ENCODE measurements around the gene XRCC6. TPM values are rescaled to one million over a fixed set of nuclear protein-coding genes. Genes with fewer than 3 reads are reported as not detected.
"Not testable (repeated sequence)": the region's sequence is repeated elsewhere in the genome, so short reads cannot be mapped to it uniquely, and the experiment has no call there.

The XRCC6 gene
- polyA plus RNA-seq, 3 donors: 82.5 to 158 (median 152) TPM

DNA sequence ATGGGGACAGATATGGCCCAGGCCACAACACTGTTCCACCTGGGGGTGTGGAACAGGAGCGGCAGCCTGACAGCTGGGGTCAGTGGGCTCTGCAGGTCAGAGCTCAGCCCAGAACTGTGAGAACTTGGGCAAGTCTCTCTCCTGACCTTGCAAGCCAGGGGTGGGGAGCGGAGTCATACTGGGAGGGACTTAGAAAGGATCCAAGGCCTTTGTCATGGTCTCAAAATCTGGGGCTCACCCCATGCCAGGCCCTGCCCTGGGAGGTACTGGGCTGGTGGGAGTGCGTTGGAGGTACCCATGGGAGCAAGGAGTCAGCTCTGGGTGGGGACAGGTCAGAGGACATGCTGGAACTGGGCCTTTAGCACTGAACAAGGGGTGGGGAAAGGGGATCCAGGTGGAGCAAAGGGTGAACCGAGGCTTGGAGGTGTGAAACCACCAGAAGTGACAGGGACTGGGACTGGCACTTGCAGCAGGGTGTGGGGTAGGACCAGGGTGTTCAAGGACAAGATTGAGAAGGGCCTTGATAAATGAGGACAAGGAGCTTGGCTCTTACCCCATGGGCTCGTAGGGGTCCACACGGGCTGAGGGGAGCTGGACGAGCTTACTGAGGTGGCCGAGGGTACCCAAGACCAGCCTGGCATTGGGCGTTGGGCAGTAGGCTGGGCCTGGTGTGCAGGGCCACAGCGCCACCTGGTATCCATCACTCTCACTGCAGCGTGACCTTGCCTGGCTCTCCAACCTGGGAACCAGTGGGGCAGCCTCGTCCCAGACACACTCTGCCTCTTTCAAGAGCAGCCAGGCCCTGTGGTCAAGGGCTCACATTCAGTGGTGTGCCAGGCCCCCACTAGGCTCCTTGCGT is 24.1 kb upstream of the XRCC6 start:
- WGBS, 3 donors: 36 to 56% (median 49%) methylated on average over 13 of the region's 13 CpGs
- no peak overlapping the region for H3K27ac ChIP-seq (ENCODE audit: low read depth, low read length)

DNA sequence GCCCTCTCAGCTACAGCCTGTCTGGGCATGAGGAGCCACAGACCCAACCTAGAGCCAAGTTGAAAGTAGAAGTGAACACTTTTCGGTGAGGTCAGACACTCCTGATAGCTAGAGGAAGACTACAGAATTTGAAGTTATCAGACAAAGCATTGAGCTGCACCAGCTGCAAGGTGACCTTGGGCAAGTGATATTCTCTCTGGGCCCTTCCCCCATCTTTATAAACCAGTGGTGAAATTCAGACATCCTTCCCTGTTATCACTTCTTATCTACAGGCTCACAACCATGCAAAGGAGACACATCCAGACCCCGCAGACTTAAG is 23.5 kb upstream of the XRCC6 start:
- H3K27ac ChIP-seq (ENCODE audit: low read depth, low read length): no peak overlapping the region
- 51 to 86% (median 82%) methylated on average over 2 of the region's 2 CpGs for WGBS, 3 donors

DNA sequence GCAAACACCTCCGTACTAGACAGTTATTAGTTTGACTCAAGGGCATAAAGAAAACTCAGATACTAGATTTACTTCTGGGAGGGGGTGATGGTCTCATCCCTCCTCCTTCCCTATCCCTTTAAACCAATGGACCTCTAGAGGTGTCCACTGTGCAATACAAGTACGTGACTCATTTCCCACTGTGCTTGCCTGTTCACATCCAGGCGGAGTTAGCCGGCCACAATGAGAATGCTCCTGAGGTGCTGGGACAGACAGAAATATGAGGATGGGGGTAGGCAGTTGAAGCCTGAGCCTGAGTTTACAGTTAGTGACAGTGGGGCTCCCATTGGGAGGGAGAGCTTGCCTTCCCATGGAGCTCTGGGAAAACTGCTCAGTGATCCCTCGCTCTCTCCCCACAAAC is 23.0 kb upstream of the XRCC6 start:
- WGBS, 3 donors: 83 to 92% (median 85%) methylated on average over 5 of the region's 5 CpGs
- H3K27ac ChIP-seq (ENCODE audit: low read depth, low read length): no peak overlapping the region

DNA sequence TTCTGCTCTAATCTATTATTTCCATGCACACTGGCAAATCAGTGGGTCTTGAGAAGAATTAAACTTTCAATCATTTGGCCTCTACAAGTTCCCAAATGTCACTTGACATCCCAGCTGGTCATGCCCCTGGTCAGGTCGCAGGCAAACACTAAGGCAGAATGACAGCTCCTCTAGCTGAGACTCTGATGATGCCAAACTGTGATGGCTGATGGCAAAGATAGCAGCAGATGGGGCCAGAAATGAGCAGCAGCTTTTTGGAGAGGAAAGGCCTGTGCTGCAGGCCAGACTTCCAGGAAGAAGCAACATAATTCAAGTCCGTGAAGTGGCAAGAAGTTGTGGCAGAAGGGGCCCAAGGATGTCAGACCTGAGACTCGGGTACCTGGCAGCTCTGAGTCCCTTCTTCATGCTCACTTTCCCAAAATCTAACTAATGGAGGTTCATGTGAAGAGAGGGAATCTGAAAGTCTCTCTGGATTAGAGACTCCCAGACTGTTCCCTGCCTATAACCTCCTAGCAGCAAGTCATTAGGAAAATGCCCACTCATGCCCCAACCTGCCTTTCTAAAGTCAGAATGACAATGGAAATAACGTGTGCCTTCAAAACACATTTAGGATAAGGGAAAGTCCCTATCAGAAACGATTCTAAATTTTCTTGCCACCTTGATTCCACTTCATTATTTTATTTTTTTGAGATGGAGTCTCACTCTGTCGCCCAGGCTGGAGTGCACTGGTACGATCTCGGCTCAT is 22.0 kb upstream of the XRCC6 start:
- H3K27ac ChIP-seq (ENCODE audit: low read depth, low read length): no peak overlapping the region
- WGBS, 3 donors: 87 to 90% (median 89%) methylated on average over 8 of the region's 8 CpGs

DNA sequence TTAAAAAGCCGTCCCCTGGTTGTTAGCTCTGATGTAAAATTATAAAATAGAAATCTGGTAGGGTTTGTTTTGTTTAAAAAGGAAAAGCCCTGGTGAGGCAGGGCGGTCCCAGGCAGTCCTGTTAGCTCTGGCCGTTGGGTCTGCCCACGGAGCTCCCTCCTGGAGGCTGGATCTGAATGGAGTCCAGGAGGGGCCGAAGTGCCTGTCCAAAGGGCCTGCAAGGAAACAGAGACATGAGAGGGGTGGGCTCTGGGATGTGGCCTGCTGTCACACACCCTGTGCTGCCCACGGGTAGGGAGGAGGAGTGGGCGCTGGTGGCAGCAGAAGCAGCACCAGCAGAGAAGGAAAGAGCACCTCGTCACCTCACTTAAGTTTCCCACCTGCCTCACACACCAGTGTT is 20.1 kb upstream of the XRCC6 start:
- 87 to 92% (median 92%) methylated on average over 8 of the region's 8 CpGs for WGBS, 3 donors
- no peak overlapping the region for H3K27ac ChIP-seq (ENCODE audit: low read depth, low read length)

DNA sequence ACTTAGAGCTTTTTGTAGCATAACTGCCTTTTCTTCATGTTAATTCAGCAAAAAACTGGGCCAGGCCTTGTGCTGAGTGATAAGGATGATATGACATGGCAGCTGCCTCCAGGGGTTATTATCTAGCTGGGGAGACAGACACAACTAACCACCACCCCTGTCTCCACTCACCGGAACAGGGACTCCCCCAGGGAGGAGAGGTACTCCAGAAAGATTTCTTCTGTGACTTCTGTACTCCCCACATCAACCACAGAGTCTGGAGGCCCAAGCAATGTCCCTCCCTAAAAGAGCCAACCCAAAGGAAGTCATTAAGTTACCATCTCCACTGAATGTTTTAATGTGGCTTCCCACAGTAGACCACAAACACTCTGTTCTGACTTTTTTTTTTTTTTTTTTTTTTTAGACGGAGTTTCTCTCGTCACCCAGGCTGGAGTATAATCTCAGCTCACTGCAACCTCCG is 17.2 kb upstream of the XRCC6 start:
- 59 to 87% (median 60%) methylated on average over 4 of the region's 4 CpGs for WGBS, 3 donors
- H3K27ac ChIP-seq (ENCODE audit: low read depth, low read length): no peak overlapping the region

DNA sequence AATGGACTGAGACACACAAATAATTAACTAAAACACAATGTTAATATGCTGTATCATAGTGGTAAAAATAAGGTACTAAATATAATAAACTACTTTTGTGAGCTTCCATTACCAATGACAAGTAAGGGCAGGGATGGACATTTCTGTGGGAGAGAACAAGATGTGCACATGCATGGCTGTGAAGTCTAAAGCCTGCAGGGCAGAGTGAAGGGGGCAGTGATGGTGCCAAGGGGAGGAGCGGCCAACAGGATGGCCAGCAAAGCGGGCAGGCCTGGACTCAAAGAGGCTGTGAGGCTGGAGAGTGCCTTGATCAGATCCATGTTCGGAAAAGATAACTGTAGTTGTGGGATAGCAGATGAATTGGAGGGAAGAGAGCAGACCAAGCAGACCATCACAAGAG is 12.7 kb upstream of the XRCC6 start:
- H3K27ac ChIP-seq (ENCODE audit: low read depth, low read length): no peak overlapping the region
- WGBS, 3 donors: 94 to 97% (median 96%) methylated on average over 3 of the region's 3 CpGs

DNA sequence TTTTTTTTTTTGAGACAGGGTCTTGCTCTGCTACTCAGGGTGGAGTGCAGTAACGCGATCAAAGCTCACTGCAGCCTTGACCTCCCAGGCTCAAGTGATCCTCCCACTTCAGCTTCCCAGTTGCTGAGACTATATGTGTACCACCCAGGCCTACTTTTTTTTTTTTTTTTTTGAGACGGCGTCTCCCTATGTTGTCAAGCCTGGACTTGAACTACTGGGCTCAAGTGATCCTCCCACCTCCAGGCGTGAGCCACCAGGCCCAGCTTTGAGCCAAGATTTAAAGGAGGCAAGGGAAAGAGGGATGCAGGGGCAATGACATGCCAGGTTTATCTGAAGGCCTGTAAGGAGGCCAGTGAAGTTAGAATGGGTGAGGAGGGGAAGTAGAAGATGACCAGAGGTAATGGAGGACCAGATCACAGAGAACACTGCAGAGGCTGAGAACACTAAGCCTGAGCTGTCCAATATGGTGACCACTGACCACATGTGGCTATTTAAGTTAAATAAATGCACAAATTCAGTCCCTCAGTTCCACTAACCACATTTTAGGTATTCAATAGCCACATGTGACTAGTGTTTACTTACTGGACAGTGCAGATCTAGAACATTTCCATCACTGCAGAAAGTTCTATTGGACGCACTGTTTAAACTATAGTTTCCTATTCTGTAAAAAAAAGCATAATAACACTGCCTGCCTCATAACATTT is 8.3 kb upstream of the XRCC6 start:
- no peak overlapping the region for H3K27ac ChIP-seq (ENCODE audit: low read depth, low read length)
- WGBS, 3 donors: 94 to 96% (median 96%) methylated on average over 6 of the region's 6 CpGs

DNA sequence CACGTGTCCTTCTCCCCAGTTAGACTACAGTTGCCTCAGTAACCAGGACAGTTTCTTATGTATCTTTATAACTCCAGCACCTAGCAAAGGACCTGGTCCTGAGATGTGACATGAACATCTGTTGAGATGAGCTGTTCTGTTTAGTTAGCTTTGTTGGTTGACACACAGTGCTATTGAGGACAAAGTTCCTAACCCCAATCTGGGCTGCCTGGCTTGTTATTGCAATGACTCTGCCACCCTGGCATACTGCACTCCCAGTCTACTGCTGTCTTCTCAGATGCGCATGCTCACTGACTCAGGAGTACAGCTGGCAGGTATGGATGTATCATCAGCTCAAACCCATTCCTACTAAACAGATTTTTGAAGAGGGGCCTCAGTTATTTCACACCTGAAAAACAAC is 7.6 kb upstream of the XRCC6 start:
- no peak overlapping the region for H3K27ac ChIP-seq (ENCODE audit: low read depth, low read length)
- WGBS, 3 donors: 93 to 94% (median 93%) methylated on average over 2 of the region's 2 CpGs

DNA sequence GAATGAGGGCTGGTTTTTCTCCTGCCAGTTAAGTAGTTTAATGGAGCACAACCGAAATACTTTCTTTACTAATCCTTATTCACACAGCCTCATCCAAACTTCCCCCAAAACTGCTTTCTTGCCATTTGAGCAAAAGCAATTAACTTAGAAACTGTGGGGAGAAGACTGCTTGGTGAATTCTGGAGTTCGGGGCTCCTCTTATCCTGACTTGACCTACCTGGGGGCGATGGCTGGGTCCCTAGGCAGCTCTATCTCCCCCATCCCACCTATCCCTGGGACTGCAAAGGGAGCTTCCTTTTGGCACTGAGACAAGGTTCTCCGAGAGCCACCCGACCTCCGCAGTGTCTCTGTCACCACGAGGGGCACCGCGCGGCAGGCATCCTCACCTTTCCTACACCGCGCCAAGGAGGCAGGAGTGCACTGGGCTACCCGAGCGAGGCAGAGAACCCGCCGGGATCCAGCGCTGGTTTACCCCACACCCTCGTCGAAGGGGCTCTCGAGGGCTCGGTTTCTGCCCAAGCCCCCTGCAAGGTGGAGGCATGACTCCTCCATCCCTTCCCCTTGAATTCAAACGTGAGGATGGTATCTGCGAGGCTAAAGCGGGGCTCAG is 1.0 kb upstream of the XRCC6 start:
- 1 to 3% (median 3%) methylated on average over 24 of the region's 24 CpGs for WGBS, 3 donors
- no peak overlapping the region for H3K27ac ChIP-seq (ENCODE audit: low read depth, low read length)

DNA sequence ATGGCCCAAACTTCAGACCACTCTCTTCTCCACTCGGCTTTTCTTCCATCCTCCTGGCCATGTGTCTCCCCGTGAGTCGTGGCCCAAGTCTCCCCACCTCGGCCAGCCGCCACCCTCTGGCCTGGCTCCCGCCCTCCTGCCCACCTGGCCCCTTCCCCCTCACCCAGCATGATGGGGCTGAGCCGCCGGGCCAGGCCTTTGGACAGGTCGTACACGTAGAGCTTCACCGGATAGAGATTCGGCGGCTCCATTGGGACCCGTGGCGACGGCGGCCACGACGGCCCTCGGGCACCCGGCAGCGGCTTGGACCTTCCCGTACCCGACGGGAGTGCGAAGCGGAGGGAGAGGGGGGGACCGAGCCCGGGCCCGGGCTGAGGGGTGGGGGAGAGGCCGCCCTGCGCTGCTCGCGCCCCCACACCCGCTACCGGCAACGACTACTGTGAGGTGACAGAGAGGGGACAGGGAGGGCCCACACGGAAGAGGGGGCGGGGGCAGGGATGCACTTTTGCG is 451 bp upstream of the XRCC6 start, which contains the start of gene DESI1:
Gene DESI1, minus strand, starts transcription at position 455 of the 510 bp plus-strand sequence. Its CDS starts 204 bp downstream, at position 251.
- peak within 1 kb of the TSS; percentile 70 for H3K27ac ChIP-seq (ENCODE audit: low read depth, low read length)
- WGBS, 3 donors: 0 to 1% (median 1%) methylated on average over 39 to 40 of the region's 40 CpGs

DNA sequence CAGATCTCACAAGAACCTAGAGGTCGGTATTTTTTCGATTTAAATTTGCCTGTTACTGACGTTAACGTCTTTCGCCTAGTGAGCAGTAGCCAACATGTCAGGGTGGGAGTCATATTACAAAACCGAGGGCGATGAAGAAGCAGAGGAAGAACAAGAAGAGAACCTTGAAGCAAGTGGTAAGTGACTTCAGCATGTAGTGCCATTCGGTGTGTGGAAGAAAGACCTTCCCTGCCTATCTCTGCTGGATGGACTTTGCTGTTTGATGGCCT is 750 bp downstream of the XRCC6 start:
- 2 to 5% (median 4%) methylated on average over 8 of the region's 8 CpGs for WGBS, 3 donors
- peak overlapping the region; percentile 23 for H3K27ac ChIP-seq (ENCODE audit: low read depth, low read length)

DNA sequence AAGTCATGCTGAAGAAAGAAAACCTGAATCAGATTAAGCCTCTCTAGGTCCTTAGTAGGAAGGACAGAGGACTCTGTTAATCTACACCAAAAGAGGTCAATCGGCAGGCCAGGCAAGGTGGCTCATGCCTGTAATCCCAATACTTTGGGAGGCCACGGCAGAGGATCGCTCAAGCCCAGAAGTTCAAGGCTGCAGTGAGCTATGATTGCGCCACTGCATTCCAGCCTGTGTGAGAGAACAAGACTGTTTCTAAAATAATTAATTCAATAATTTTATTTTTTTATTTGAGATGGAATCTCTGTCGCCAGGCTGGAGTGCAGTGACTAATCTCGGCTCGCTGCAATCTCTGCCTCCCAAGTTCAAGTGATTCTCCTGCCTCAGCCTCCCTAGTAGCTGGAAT is 4.5 kb downstream of the XRCC6 start:
- no peak overlapping the region for H3K27ac ChIP-seq (ENCODE audit: low read depth, low read length)
- 94 to 96% (median 95%) methylated on average over 7 of the region's 7 CpGs for WGBS, 3 donors

DNA sequence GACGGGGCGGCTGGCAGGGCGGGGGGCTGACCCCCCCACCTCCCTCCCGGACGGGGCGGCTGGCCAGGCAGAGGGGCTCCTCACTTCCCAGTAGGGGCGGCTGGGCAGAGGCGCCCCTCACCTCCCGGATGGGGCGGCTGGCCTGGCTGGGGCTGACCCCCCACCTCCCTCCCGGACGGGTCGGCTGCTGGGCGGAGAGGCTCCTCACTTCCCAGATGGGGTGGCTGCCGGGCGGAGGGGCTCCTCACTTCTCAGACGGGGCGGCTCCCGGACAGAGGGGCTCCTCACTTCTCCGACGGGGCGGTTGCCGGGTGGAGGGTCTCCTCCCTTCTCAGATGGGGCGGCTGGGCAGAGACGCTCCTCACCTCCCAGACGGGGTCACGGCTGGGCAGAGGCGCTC is 10.0 kb downstream of the XRCC6 start:
- 97% methylated on average over 16 to 23 of the region's 28 CpGs for WGBS, 3 donors
- not testable (repeated sequence) for H3K27ac ChIP-seq (ENCODE audit: low read depth, low read length)

DNA sequence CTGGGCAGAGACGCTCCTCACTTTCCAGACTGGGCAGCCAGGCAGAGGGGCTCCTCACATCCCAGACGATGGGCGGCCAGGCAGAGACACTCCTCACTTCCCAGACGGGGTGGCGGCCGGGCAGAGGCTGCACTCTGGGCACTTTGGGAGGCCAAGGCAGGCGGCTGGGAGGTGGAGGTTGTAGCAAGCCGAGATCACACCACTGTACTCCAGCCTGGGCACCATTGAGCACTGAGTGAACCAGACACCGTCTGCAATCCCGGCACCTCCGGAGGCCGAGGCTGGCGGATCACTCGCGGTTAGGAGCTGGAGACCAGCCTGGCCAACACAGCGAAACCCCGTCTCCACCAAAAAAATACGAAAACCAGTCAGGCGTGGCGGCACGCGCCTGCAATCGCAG is 10.5 kb downstream of the XRCC6 start:
- WGBS, 3 donors: 93 to 100% (median 99%) methylated on average over 4 to 13 of the region's 23 CpGs
- H3K27ac ChIP-seq (ENCODE audit: low read depth, low read length): not testable (repeated sequence)

DNA sequence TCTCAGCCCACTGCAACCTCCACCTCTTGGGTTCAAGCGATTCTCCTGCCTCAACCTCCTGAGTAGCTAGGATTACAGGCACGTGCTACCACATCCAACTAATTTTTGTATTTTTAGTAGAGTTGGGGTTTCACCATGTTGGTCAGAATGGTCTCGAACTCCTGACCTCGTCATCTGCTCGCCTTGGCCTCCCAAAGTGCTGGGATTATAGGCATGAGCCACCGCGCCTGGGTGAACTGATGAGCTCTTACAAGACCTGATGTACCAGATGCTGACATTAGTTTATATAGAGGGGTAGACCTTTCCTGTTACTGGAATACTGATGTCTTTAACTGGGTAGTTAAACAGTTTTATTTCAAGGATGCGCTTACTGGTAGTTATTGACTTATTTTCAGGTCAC is 13.5 kb downstream of the XRCC6 start:
- WGBS, 3 donors: 90 to 97% (median 96%) methylated on average over 8 of the region's 8 CpGs
- H3K27ac ChIP-seq (ENCODE audit: low read depth, low read length): not testable (repeated sequence)

DNA sequence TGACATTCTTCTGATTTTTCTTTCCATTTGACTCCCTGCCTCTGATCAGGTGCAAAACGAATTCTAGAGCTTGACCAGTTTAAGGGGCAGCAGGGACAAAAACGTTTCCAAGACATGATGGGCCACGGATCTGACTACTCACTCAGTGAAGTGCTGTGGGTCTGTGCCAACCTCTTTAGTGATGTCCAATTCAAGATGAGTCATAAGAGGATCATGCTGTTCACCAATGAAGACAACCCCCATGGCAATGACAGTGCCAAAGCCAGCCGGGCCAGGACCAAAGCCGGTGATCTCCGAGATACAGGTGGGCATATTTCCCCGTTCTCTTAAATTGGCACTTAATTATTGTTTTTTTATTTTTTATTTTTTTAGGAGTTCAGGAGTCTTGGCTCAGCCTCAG is 15.4 kb downstream of the XRCC6 start:
- 74 to 84% (median 80%) methylated on average over 7 of the region's 7 CpGs for WGBS, 3 donors
- H3K27ac ChIP-seq (ENCODE audit: low read depth, low read length): no peak overlapping the region

DNA sequence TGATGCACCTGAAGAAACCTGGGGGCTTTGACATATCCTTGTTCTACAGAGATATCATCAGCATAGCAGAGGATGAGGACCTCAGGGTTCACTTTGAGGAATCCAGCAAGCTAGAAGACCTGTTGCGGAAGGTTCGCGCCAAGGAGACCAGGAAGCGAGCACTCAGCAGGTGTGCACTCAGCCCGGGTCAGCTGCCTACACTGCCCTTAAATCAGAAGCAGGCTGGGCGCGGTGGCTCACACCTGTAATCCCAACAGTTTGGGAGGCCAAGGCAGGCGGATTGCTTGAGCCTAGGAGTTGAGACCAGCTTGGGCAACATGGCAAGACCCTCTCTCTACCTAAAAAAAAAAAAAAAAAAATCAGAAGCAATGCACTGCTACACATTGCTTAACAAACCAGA is 16.5 kb downstream of the XRCC6 start:
- WGBS, 3 donors: 98 to 99% (median 98%) methylated on average over 8 of the region's 8 CpGs
- H3K27ac ChIP-seq (ENCODE audit: low read depth, low read length): not testable (repeated sequence)

DNA sequence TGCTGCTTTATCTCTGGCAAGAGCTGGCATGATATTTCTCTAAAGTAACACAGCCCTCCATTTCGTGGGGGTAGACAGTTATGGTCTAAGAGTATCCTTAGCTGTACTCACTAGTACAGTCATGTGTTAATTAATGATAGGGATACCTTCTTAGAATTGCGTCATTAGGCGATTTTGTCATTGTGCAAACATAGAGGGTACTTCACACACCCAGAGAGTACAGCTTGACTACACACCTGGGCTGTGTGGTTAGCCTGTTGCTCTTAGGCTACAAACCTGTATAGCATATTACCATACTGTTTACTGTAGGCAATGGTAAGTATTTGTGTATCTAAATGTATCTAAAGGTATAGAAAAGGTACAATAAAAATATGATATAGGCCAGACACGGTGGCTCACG is 17.0 kb downstream of the XRCC6 start:
- 87 to 89% (median 88%) methylated on average over 5 of the region's 5 CpGs for WGBS, 3 donors
- no peak overlapping the region for H3K27ac ChIP-seq (ENCODE audit: low read depth, low read length)
